Naive B cell (primary cell): ENCODE measurements around the gene ZNF133. TPM values are rescaled to one million over a fixed set of nuclear protein-coding genes. Genes with fewer than 3 reads are reported as not detected.

ENCODE experiments used
- ATAC-seq, 2 donors: fragments of 150-1000 bp; cut with Tn5 transposase; 2 replicates each; pipeline ENCODE4 v1.10.0; 2021; ENCODE audit warnings: low read depth in 2 of 2, mild to moderate bottlenecking in 2 of 2, moderate library complexity in 2 of 2
- DNase-seq: peaks from one replicate; pipeline ENCODE4 v3.0.0; 2022
- H3K27ac Mint-ChIP-seq, 6 donors: one replicate each; pipeline ENCODE4 v1.8.0; 2020 to 2022; ENCODE audit warnings: mild to moderate bottlenecking in 6 of 6, mixed read lengths in 6 of 6, moderate library complexity in 5 of 6, inconsistent platforms in 2 of 6
- H3K27me3 Mint-ChIP-seq, 3 donors: one replicate each; pipeline ENCODE4 v1.8.0; 2021 to 2022; ENCODE audit warnings: mixed read lengths in 3 of 3, mild to moderate bottlenecking in 1 of 3
- H3K36me3 Mint-ChIP-seq, 2 donors: one replicate each; pipeline ENCODE4 v1.8.0; 2020 to 2022; ENCODE audit warnings: mixed read lengths in 2 of 2, inconsistent platforms in 1 of 2, mild to moderate bottlenecking in 1 of 2
- H3K4me1 Mint-ChIP-seq, 3 donors: one replicate each; pipeline ENCODE4 v1.8.0; 2020 to 2022; ENCODE audit warnings: mixed read lengths in 3 of 3, inconsistent platforms in 1 of 3, mild to moderate bottlenecking in 1 of 3, moderate library complexity in 1 of 3
- H3K4me3 Mint-ChIP-seq, 8 donors: one replicate each; pipeline ENCODE4 v1.8.0; 2020 to 2022; ENCODE audit warnings: mild to moderate bottlenecking in 8 of 8, mixed read lengths in 8 of 8, moderate library complexity in 8 of 8, inconsistent platforms in 2 of 8
- H3K9me3 Mint-ChIP-seq, 7 donors: one replicate each; pipeline ENCODE4 v1.8.0; 2020 to 2022; ENCODE audit warnings: mixed read lengths in 7 of 7, mild to moderate bottlenecking in 5 of 7, inconsistent platforms in 2 of 7, moderate library complexity in 1 of 7
- polyA plus RNA-seq, 6 donors: library from polyadenylated mRNA; unstranded; fragments of 300-500 nt; fragmentation: Illumina TruSeq; gene quantifications; one replicate each; pipeline ENCODE4 v1.2.3, GENCODE V29; 2021; ENCODE audit warnings: low read depth in 6 of 6

The ZNF133 gene
- polyA plus RNA-seq, 6 donors from 2014 or later = 4.1 to 15.2 (median 8.6) TPM

DNA sequence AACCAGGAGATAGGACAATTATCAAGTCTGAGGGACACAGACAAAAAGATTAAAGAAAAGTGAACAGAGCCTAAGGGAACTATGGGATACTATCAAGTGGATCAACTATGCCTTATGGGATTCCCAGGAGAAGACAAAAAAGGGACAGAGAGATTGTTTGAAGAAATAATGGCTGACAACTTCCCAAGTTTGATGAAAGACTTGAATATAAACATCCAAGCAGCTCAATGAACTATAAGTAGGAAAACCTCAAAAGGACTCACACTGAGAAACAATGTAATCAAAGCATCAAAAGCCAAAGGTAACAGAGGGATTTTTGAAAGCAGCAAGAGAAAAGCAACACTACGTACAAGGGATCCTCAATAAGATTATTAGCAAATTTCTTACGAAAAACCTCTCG is 11.0 kb downstream of the ZNF133 start:
- H3K36me3 Mint-ChIP-seq = peaks cover 28 to 34% of the 10 kb centered on the region in 2 donors
- H3K4me3 Mint-ChIP-seq = no peak overlapping the region
- peaks cover 0 to 4% (median 0%) of the 10 kb centered on the region in 3 donors for H3K4me1 Mint-ChIP-seq
- DNase-seq (no peak), ATAC-seq (no peak)
- no peaks in the 10 kb centered on the region for H3K27me3 Mint-ChIP-seq
- H3K9me3 Mint-ChIP-seq = peaks cover 0 to 10% (median 5%) of the 10 kb centered on the region in 7 donors
- H3K27ac Mint-ChIP-seq = no peak overlapping the region

DNA sequence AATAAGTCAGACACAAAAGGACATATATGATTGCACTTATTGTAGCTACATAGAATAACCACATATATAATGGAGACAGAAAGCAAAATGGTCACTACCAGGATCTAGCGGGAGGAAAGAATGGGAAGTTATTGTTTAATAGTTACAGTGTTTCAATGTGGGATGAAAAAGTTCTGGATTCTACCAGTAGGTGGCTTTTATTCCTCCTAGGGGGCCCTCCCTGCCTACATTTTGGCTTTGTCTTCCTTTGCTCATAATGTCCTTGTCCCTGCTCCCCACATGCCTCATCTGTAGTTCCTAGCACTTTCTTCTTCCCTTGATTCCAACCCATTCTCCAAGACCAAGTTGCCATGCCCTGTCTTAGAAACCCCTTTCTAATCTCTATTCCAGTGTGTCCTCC is 16.3 kb downstream of the ZNF133 start:
- Mint-ChIP-seq H3K4me1 (peaks cover 0 to 5% (median 5%) of the 10 kb centered on the region in 3 donors), H3K27me3 (no peaks in the 10 kb centered on the region), H3K4me3 (no peak overlapping the region), H3K9me3 (peaks cover 0 to 3% (median 0%) of the 10 kb centered on the region in 7 donors), H3K36me3 (peaks cover 8 to 37% of the 10 kb centered on the region in 2 donors), H3K27ac (no peak overlapping the region)
- ATAC-seq (no peak), DNase-seq (no peak)

DNA sequence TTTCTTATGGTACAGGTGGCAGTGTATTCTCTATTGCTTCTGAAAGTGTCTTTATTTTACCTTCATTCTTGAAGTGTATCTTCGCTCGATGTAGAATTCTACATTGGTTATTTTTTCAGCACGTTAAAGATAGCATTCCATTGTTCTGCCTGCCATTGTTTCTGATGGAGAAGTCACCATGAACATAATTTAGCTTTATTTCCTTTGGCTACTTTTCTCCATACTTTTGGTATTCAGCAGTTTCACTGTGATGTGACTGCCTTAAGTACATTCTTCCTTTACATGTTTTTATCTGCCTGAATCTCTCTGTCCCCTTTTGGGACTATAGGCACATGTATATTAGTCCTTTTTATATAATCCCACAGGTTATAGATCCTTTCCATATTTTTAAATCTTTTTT is 19.0 kb downstream of the ZNF133 start:
- no peak for DNase-seq
- H3K4me1 Mint-ChIP-seq = peaks cover 0 to 5% (median 5%) of the 10 kb centered on the region in 3 donors
- no peaks in the 10 kb centered on the region for H3K9me3 Mint-ChIP-seq
- no peak overlapping the region for H3K27ac Mint-ChIP-seq
- ATAC-seq = no peak
- no peak overlapping the region for H3K4me3 Mint-ChIP-seq
- no peaks in the 10 kb centered on the region for H3K27me3 Mint-ChIP-seq
- H3K36me3 Mint-ChIP-seq = peaks cover 10 to 34% of the 10 kb centered on the region in 2 donors

DNA sequence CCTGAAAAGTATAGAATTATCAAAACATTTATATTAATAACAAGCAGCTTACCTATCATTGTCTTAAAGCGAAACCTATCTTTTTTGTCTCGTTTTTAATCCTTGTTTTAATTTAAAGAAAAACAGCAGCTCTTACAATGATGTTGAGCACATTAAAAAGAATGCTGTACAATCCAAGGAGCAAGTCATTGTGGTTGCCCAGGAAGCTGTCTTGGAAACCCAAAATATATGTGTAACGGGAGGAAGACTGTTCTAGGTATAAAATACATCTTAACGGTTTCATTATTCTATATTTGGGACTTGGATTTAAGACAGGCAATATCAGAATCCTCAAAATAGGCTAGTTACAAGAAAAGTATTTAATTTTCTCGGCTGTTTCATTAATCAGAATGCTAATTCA is 21.7 kb downstream of the ZNF133 start:
- H3K4me3 Mint-ChIP-seq = no peak overlapping the region
- no peaks in the 10 kb centered on the region for H3K27me3 Mint-ChIP-seq
- no peak for ATAC-seq
- no peak overlapping the region for H3K27ac Mint-ChIP-seq
- H3K9me3 Mint-ChIP-seq = no peaks in the 10 kb centered on the region
- no peak for DNase-seq
- H3K36me3 Mint-ChIP-seq = peaks cover 16 to 50% of the 10 kb centered on the region in 2 donors
- peaks cover 0 to 5% (median 5%) of the 10 kb centered on the region in 3 donors for H3K4me1 Mint-ChIP-seq

DNA sequence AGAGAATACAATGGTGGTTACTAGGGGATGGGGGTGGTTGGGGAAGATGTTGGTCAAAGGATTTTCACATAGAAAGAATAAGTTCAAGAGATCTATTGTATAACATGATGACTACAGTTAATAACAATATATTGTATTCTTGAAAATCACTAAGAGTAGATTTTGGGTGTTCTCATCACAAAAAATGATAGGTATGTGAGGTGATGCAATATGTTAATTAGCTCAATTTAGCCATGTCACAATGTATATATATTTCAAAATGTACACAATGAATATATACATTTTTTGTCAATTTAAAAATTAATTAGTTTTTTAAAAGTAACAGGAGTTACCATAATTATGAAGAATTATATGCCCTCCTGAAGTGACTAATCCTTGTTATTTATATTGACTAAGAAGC is 22.3 kb downstream of the ZNF133 start:
- Mint-ChIP-seq H3K27ac (peak overlapping the region in 1 of 6 donors; percentile 8), H3K36me3 (peaks cover 22 to 55% of the 10 kb centered on the region in 2 donors)

DNA sequence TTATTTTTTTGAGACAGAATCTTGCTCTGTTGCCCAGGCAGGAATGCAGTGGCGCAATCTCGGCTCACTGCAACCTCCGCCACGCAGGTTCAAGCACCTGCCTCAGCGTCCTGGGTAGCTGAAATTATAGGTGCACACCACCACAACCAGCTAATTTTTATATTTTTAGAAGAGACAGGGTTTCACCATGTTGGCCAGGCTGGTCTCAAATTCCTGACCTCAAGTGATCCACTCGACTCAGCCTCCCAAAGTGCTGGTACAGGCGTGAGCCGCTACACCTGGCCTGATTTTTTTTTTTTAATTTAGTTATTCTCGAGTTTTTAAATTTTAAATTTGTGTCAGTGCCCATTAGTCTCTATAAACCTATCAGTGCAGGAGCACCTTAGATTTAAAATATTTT is 24.4 kb downstream of the ZNF133 start:
- no peak for DNase-seq
- H3K9me3 Mint-ChIP-seq = no peaks in the 10 kb centered on the region
- H3K27ac Mint-ChIP-seq = no peak overlapping the region
- ATAC-seq = no peak
- H3K27me3 Mint-ChIP-seq = no peaks in the 10 kb centered on the region
- H3K36me3 Mint-ChIP-seq = peaks cover 38 to 55% of the 10 kb centered on the region in 2 donors
- H3K4me3 Mint-ChIP-seq = no peak overlapping the region
- peaks cover 0 to 5% (median 5%) of the 10 kb centered on the region in 3 donors for H3K4me1 Mint-ChIP-seq

More for the DNA sequence above, 22.3 kb downstream of the ZNF133 start:
- Mint-ChIP-seq H3K4me1 (peaks cover 0 to 5% (median 5%) of the 10 kb centered on the region in 3 donors), H3K27me3 (no peaks in the 10 kb centered on the region), H3K9me3 (no peaks in the 10 kb centered on the region), H3K4me3 (no peak overlapping the region)
- ATAC-seq (no peak), DNase-seq (no peak)

DNA sequence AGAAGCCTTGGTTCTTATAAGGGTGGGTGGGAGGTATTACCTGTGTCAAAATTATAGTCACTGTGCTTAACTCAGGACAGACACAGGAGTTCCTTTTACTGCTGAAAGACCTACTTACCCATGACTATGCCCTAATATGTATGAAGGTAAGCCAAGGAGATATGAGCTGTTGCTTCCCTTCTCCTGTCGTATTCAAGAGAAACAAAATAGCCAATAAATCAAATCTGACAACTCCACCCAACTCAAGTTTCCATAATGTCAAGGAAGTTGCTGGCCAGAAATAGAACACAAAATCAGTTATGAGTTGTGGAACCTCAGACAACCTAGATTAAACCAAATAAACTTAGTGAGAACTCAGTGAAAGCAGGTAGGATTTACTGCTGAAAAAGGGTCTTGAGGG is 25.1 kb downstream of the ZNF133 start:
- DNase-seq (no peak), ATAC-seq (no peak)
- Mint-ChIP-seq H3K4me3 (peak overlapping the region in 1 of 8 donors; percentile 9), H3K4me1 (peaks cover 0 to 5% (median 5%) of the 10 kb centered on the region in 3 donors), H3K36me3 (peaks cover 38 to 48% of the 10 kb centered on the region in 2 donors), H3K27me3 (no peaks in the 10 kb centered on the region), H3K9me3 (no peaks in the 10 kb centered on the region), H3K27ac (no peak overlapping the region)

DNA sequence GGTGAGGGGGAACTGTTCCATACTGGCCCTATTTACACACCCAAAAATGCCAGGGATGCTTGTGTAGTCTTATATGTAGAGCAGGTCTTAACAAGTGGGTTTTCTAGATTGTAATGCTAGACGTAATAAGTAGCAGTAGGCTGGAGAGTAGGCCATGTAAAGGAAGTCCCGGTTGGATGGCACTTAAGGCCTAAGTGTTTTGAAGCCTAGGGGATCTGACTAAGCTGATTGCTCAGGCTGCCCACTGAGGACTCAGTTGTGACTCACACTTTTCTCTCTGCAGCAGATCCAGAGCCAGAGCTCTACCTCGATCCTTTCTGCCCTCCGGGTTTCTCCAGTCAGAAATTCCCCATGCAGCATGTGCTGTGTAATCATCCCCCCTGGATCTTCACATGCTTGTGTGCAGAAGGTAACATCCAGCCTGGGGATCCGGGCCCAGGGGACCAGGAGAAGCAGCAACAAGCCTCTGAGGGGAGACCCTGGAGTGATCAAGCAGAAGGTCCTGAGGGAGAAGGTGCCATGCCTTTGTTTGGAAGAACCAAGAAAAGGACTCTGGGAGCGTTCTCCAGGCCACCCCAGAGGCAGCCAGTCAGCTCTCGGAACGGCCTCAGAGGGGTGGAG is 26.6 kb downstream of the ZNF133 start:
- no peak for ATAC-seq
- Mint-ChIP-seq H3K9me3 (no peaks in the 10 kb centered on the region), H3K27me3 (no peaks in the 10 kb centered on the region), H3K4me1 (no peaks in the 10 kb centered on the region), H3K4me3 (no peak overlapping the region), H3K36me3 (peaks cover 27 to 37% of the 10 kb centered on the region in 2 donors), H3K27ac (no peak overlapping the region)
- DNase-seq = no peak

DNA sequence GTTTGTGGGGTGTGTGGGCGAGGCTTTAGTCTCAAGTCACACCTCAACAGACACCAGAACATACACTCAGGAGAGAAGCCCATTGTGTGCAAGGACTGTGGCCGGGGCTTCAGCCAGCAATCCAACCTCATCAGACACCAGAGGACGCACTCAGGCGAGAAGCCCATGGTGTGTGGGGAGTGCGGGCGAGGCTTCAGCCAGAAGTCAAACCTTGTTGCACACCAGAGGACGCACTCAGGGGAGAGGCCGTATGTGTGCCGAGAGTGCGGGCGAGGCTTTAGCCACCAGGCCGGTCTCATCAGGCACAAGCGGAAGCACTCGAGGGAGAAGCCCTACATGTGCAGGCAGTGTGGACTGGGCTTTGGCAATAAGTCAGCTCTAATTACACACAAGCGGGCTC is 27.8 kb downstream of the ZNF133 start:
- DNase-seq (no peak), ATAC-seq (no peak)
- Mint-ChIP-seq H3K9me3 (no peaks in the 10 kb centered on the region), H3K36me3 (peaks cover 27 to 37% of the 10 kb centered on the region in 2 donors), H3K27me3 (no peaks in the 10 kb centered on the region), H3K27ac (no peak overlapping the region), H3K4me1 (no peaks in the 10 kb centered on the region), H3K4me3 (no peak overlapping the region)

DNA sequence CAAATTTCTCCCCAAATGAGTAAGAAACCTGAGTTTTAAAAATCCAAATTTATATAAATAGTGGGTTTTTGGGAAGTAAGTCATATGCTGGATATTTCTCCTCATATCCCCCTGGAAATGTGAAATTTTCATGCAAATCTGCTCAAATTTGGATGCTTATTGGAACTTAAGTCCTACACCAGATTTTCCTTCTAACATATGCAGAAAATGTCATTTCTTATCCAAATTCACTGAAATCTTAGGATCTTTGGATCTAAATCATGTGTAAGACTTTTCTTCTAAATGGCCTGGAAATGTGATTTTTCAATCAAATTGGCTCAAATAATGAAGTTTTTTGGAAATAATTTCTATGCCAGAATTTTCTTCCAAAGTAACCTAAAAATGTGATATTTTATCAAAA is 33.0 kb downstream of the ZNF133 start:
- ATAC-seq (no peak), DNase-seq (no peak)
- Mint-ChIP-seq H3K36me3 (peaks cover 9% of the 10 kb centered on the region in 2 donors), H3K4me3 (no peak overlapping the region), H3K9me3 (peaks cover 0 to 1% (median 0%) of the 10 kb centered on the region in 7 donors), H3K27ac (no peak overlapping the region), H3K27me3 (no peaks in the 10 kb centered on the region), H3K4me1 (no peaks in the 10 kb centered on the region)

DNA sequence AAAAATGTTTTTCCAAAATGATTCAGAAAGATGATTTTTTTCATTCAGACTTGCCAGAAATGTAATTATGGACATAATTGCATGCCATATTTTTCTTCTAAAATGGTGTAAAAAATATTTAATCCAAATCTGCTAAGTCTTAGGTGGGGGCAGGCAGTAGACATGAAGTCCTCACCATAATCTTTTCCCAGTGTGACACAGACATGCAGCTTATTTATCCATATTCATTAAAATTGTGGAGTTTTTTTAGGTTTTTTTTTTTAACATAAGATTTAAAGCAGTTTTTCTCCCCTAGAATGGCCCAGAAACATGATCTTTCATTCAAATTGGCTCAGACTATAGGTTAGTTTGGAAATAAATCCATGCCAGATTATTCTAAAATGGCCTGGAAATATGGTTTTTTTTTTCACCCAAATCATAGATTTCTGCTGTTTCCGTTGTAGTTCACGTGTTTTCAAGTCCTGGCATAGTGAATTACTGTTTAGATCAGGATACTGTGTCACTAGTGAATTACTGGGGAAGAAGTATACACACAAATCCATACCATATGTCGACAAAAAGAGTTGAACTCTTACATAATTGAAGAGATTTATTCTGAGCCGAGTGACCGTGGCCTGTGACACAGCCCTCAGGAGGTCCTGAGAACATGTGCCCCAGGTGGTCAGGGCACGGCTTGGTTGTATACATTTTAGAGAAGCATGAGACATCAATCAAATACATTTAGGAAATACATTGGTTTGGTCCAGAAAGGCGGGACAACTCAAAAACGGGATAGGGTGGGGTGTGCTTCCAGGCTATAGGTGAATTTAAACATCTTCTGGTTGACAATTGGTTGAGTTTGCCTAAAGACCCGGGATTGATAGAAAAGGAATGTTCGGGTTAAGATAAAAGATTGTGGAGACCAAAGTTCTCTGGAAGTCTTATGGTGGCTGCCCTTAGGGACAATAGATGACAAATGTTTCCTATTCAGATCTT is 33.9 kb downstream of the ZNF133 start:
- H3K27ac Mint-ChIP-seq = no peak overlapping the region
- peaks cover 2 to 4% of the 10 kb centered on the region in 2 donors for H3K36me3 Mint-ChIP-seq
- peaks cover 0 to 7% (median 2%) of the 10 kb centered on the region in 7 donors for H3K9me3 Mint-ChIP-seq
- DNase-seq (no peak), ATAC-seq (no peak)
- peak overlapping the region in 1 of 8 donors; percentile 18 for H3K4me3 Mint-ChIP-seq
- no peaks in the 10 kb centered on the region for H3K4me1 Mint-ChIP-seq
- no peaks in the 10 kb centered on the region for H3K27me3 Mint-ChIP-seq

DNA sequence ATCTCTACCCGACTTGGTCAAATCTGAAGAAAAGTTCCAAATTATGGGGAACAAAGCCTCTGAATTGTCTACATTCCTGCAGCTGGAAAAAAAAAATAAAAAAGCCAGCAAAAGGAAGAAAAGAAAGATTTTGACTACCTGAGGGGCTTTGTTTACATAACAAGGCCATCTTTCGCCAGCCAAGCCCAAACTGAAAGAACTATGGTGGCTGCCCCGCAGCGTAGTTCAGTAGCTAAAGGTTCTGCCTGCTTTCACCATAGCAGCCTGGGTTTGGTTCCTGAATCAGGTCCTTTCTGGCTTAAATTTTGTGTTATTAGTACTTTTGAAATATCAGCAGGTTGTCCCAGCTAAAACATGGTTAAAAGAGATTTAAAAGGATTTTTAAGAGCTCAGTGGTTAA is 35.4 kb downstream of the ZNF133 start:
- peaks cover 0 to 13% (median 4%) of the 10 kb centered on the region in 7 donors for H3K9me3 Mint-ChIP-seq
- H3K4me1 Mint-ChIP-seq = no peaks in the 10 kb centered on the region
- H3K27me3 Mint-ChIP-seq = no peaks in the 10 kb centered on the region
- no peaks in the 10 kb centered on the region for H3K36me3 Mint-ChIP-seq
- ATAC-seq (no peak), DNase-seq (no peak)
- no peak overlapping the region for H3K27ac Mint-ChIP-seq
- no peak overlapping the region for H3K4me3 Mint-ChIP-seq

DNA sequence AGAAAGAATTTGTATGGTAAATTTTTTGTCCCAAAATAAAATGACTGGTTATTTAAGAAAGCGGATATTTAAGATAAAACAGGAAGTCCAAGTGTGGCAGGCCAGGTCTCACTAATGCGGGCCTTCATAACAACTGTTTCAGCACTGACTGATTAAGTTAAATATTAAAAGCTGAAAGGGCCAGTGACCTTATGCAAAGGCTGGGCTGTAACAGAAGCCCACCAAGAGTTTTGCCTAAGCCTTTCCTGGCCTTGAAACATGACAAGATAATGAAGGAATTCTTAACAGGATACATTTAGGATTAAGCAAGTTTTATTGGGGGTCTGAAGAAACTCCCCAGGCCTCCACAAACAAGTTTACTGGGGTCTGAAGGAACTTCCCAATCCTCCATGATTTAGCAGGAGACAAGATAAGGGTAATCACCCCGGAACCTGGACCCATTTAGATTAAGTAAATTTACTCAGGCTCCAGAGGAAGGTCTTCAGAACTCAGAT is 36.3 kb downstream of the ZNF133 start:
- Mint-ChIP-seq H3K9me3 (peaks cover 0 to 13% (median 7%) of the 10 kb centered on the region in 7 donors), H3K4me1 (no peaks in the 10 kb centered on the region), H3K27me3 (peaks cover 0 to 4% (median 0%) of the 10 kb centered on the region in 3 donors), H3K27ac (no peak overlapping the region), H3K36me3 (no peaks in the 10 kb centered on the region), H3K4me3 (no peak overlapping the region)
- no peak for DNase-seq
- no peak for ATAC-seq
